Right atrium auricular region (tissue), 2 donors: ENCODE data around the gene EGLN1. TPM values are rescaled to one million over a fixed set of nuclear protein-coding genes. Genes with fewer than 3 reads are reported as not detected.
A peak's percentile ranks its signal among the peaks of the same experiment; 100 is the strongest.

Source experiments
- DNase-seq: peaks from one replicate; pipeline ENCODE4 v3.0.0-alpha.2; 2019; ENCODE audit warnings: low spot score
- H3K27ac ChIP-seq, 2 donors: fragments of 200-600 bp; sonication (generic); 1 replicate in 1 of 2; 2 replicates in 1 of 2; pipeline ENCODE4 v1.5.1; 2016 to 2019
- H3K27me3 ChIP-seq, 2 donors: fragments of 200-600 bp; sonication (generic); one replicate each; pipeline versions ENCODE4 v1.5.1 to v1.6.0; 2017 to 2019
- H3K36me3 ChIP-seq: fragments of 200-600 bp; sonication (generic); one replicate; pipeline ENCODE4 v1.5.1; 2016
- H3K4me1 ChIP-seq, 2 donors: fragments of 200-600 bp; sonication (generic); one replicate each; pipeline versions ENCODE4 v1.5.1 to v1.6.0; 2017 to 2019
- H3K4me3 ChIP-seq, 2 donors: fragments of 200-600 bp; sonication (generic); 1 replicate in 1 of 2; 2 replicates in 1 of 2; pipeline ENCODE4 v1.5.1; 2017 to 2019; ENCODE audit warnings: mild to moderate bottlenecking in 1 of 2, moderate library complexity in 1 of 2
- H3K9me3 ChIP-seq, 2 donors: fragments of 200-600 bp; sonication (generic); one replicate each; pipeline ENCODE4 v1.5.1; 2019
- total RNA-seq, 2 donors: library from RNA; depleted of rRNA; stranded (reverse); fragments of >200 nt; gene quantifications; one replicate each; pipeline ENCODE4 v1.1.0, GENCODE V29; 2016
- TF ChIP-seq, protein P1 (sequence below), 2 donors: fragments of 200-600 bp; sonication (generic); IDR thresholded peaks; one replicate each; pipeline ENCODE4 v1.5.1; 2019; ENCODE audit warnings: antibody characterized with exemption in 2 of 2

The EGLN1 gene
- total RNA-seq, 2 donors from 2014 or later: 57.9 to 76.7 TPM

DNA sequence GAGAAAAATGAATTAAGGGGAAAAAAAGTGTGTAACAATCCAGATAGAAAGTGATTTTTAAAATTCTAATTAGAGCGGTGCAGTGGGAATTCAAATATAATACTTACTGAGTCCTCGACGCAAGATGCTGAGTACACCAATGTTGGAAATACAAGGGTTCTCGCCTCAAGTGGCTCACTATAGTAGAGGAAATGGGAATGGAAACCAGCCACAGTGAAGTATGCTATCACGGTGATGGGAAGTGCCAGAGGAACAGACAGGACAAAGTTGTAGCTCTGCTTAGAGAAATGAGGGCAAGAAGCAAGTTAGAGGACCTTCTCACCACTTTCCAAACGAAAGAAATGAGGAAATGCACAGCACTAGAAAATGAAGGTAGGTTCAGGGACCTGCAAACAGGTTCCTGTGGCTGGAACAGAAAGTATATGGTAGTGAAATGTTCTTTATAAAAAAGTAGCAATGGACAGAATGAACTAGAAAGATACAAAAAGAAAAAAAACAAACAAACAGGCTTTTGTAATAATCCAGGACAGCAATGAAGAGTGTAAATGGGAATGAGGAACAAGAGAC lies 13.5 kb downstream of the EGLN1 start:
- TF ChIP-seq, protein P1, sequence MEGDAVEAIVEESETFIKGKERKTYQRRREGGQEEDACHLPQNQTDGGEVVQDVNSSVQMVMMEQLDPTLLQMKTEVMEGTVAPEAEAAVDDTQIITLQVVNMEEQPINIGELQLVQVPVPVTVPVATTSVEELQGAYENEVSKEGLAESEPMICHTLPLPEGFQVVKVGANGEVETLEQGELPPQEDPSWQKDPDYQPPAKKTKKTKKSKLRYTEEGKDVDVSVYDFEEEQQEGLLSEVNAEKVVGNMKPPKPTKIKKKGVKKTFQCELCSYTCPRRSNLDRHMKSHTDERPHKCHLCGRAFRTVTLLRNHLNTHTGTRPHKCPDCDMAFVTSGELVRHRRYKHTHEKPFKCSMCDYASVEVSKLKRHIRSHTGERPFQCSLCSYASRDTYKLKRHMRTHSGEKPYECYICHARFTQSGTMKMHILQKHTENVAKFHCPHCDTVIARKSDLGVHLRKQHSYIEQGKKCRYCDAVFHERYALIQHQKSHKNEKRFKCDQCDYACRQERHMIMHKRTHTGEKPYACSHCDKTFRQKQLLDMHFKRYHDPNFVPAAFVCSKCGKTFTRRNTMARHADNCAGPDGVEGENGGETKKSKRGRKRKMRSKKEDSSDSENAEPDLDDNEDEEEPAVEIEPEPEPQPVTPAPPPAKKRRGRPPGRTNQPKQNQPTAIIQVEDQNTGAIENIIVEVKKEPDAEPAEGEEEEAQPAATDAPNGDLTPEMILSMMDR (IDR thresholded peaks at IDR 0.05): no peak
- H3K4me3 ChIP-seq: no peak overlapping the region
- H3K27me3 ChIP-seq: no peaks in the 10 kb centered on the region
- H3K9me3 ChIP-seq: no peaks in the 10 kb centered on the region
- H3K4me1 ChIP-seq: peaks cover 0 to 82% of the 10 kb centered on the region in 2 donors
- peak overlapping the region; percentile 28 to 63 for H3K27ac ChIP-seq
- no peak for DNase-seq
- H3K36me3 ChIP-seq: peaks cover 4% of the 10 kb centered on the region

DNA sequence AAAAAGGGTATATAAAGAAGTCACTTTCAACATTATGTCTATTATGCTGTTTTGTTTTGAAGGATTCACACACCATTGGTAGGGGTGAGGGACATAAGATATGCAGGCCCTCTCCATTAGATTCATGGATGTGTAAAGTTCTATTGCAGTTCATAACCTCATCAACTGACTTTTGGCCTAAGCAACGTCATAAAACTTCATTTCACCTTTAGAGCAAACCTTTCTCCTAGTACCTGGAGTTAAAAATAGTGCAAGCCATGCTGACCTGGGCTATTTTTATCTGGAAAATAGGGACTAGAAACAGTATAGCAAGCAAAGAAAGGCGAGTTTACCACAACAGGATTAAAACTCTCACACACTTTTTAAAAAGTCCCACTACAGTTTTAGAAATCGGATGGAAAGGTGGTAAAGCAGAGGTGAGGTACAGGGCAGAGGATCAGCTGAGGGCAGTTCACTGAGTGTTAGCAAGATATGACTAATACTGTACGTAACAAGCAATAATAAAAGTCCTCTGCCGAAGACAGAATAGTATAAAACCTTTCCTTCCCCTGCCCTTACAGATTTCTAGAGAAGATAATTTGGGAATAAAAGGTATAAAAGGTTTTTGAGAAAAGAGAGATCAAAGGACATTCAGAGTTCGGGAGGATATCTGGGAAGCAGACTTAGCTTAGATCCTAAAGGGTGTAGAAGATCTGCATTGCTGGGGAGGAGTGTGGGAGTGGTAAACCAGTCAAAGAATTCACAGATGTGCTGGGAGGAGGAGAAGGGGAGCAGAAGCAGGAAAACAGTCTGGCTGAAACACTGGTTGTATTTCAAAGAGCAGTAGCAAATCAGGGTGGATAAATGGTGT lies 14.3 kb downstream of the EGLN1 start:
- H3K9me3 ChIP-seq: no peaks in the 10 kb centered on the region
- H3K27ac ChIP-seq: peak overlapping the region; percentile 49 to 63
- H3K36me3 ChIP-seq: peaks cover 4% of the 10 kb centered on the region
- no peaks in the 10 kb centered on the region for H3K27me3 ChIP-seq
- DNase-seq: no peak
- no peak overlapping the region for H3K4me3 ChIP-seq
- peaks cover 0 to 76% of the 10 kb centered on the region in 2 donors for H3K4me1 ChIP-seq
- TF ChIP-seq, protein P1 (IDR thresholded peaks at IDR 0.05): no peak

DNA sequence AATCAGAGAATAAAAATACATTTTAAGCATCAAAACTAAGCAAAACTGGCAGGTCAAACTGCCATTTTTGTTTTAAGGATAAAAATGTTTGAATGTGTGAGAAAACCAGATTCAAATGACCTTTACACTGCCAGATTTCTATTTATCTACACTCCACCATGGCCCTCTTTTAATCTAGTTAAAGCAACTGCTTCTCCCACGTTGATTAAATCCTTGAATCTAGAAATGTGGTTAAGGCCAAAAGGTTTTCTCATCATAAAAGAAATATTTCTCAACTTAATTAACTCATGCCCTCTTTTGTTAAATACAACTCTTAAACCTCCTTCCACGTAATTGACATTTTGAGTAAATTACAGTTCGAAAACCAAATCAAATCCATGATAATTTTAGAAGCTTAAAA lies 15.0 kb downstream of the EGLN1 start:
- TF ChIP-seq, protein P1 (IDR thresholded peaks at IDR 0.05): no peak
- H3K4me1 ChIP-seq: peaks cover 0 to 76% of the 10 kb centered on the region in 2 donors
- no peaks in the 10 kb centered on the region for H3K9me3 ChIP-seq
- no peak for DNase-seq
- no peaks in the 10 kb centered on the region for H3K27me3 ChIP-seq
- H3K36me3 ChIP-seq: peaks cover 4% of the 10 kb centered on the region
- peak overlapping the region; percentile 49 to 63 for H3K27ac ChIP-seq
- no peak overlapping the region for H3K4me3 ChIP-seq

DNA sequence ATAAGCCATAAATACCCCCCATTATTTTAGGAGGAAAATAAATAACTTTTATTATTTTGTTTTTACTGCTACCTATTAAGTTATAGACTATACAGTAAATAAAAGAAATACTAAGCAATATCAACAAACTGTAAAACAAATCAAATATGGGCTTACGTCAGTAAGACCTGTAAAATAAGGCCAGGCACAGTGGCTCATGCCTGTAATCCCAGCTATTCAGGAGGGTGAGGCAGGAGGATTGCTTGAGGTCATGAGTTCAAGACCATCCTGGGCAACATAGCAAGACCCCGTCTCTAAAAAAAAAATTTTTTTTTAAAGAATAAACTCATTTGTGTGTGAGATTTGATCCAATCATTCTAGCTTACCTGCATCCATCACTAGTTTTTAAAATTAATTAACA lies 17.8 kb downstream of the EGLN1 start:
- Histone ChIP-seq H3K36me3 (peaks cover 4% of the 10 kb centered on the region), H3K27ac (no peak overlapping the region), H3K27me3 (no peaks in the 10 kb centered on the region), H3K9me3 (no peaks in the 10 kb centered on the region), H3K4me1 (peaks cover 0 to 63% of the 10 kb centered on the region in 2 donors), H3K4me3 (no peak overlapping the region)
- DNase-seq: no peak
- TF ChIP-seq, protein P1 (IDR thresholded peaks at IDR 0.05): no peak

DNA sequence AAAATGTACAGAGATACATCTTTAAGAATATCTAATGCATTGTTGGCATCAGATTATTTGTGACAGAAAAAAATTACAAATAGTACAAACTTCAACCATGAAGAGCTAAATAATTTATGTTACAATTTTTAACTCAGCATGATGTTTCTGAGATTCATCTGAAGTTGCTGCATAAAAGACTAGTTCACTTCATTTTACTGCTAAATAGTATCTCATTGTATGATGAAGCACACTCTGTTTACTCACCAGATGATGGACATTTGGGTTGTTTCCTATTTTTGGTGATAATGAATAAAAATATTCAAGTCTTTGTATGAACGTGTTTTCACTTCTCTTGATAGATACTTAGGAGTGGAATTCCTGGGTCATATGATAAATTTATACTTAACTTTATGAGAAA lies 20.6 kb downstream of the EGLN1 start:
- no peak overlapping the region for H3K27ac ChIP-seq

More for the DNA sequence above, 20.6 kb downstream of the EGLN1 start:
- peaks cover 6% of the 10 kb centered on the region for H3K36me3 ChIP-seq
- no peaks in the 10 kb centered on the region for H3K9me3 ChIP-seq
- TF ChIP-seq, protein P1 (IDR thresholded peaks at IDR 0.05): no peak
- H3K27me3 ChIP-seq: no peaks in the 10 kb centered on the region
- H3K4me1 ChIP-seq: peaks cover 0 to 54% of the 10 kb centered on the region in 2 donors
- no peak for DNase-seq
- no peak overlapping the region for H3K4me3 ChIP-seq
